Smooth muscle cell (in vitro differentiated cells): ENCODE data around the gene TIMM22. TPM values are rescaled to one million over a fixed set of nuclear protein-coding genes. Genes with fewer than 3 reads are reported as not detected.

Source experiments
- DNase-seq: peaks from one replicate; lab custom pipeline; 2025; ENCODE audit not compliant: unreplicated experiment; lab: John Stamatoyannopoulos, UW
- H2AFZ ChIP-seq: fragments of 200-600 bp; sonication (generic); 2 replicates; pipeline ENCODE4 v1.6.0; 2016; ENCODE audit warnings: antibody characterized with exemption, low read depth, mild to moderate bottlenecking
- H3F3A ChIP-seq: fragments of 200-600 bp; sonication (generic); 2 replicates; pipeline ENCODE4 v1.6.0; 2017; ENCODE audit warnings: antibody characterized with exemption, low read depth
- H3K27ac ChIP-seq: fragments of 200-600 bp; sonication (generic); 2 replicates; pipeline ENCODE4 v1.5.1; 2016; ENCODE audit warnings: low read depth, mild to moderate bottlenecking
- H3K27me3 ChIP-seq: fragments of 200-600 bp; sonication (generic); 2 replicates; pipeline ENCODE4 v1.6.1; 2016; ENCODE audit warnings: low read depth, mild to moderate bottlenecking
- H3K36me3 ChIP-seq: fragments of 200-600 bp; sonication (generic); 2 replicates; pipeline ENCODE4 v1.5.1; 2016; ENCODE audit warnings: low read depth
- H3K4me1 ChIP-seq: fragments of 200-600 bp; sonication (generic); 2 replicates; pipeline ENCODE4 v1.5.1; 2016; ENCODE audit warnings: low read depth
- H3K4me2 ChIP-seq: fragments of 200-600 bp; sonication (generic); 2 replicates; pipeline ENCODE4 v1.6.0; 2016; ENCODE audit warnings: mild to moderate bottlenecking
- H3K4me3 ChIP-seq: fragments of 200-600 bp; sonication (generic); 2 replicates; pipeline ENCODE4 v1.5.1; 2016; ENCODE audit warnings: mild to moderate bottlenecking
- H3K79me2 ChIP-seq: fragments of 200-600 bp; sonication (generic); 2 replicates; pipeline ENCODE4 v1.6.0; 2016; ENCODE audit warnings: low read depth, mild to moderate bottlenecking
- H3K9ac ChIP-seq: fragments of 200-600 bp; sonication (generic); 2 replicates; pipeline ENCODE4 v1.6.0; 2016; ENCODE audit warnings: low read depth
- H3K9me3 ChIP-seq: fragments of 200-600 bp; sonication (generic); replicated peaks from 2 replicates; pipeline ENCODE4 v1.5.1; 2016; ENCODE audit warnings: low read depth
- H4K20me1 ChIP-seq: fragments of 200-600 bp; sonication (generic); 2 replicates; pipeline ENCODE4 v1.6.0; 2016; ENCODE audit warnings: low read depth
- WGBS: methylation state at CpG from one replicate; pipeline ENCODE4 v1.1.7; 2016; ENCODE audit warnings: low lambda C conversion rate; 5-methylcytosine and 5-hydroxymethylcytosine counted together
- polyA plus RNA-seq: library from polyadenylated mRNA; unstranded; fragments of >200 nt; fragmentation: Nextera tagmentation; extraction: Ambion mirVana; gene quantifications from 2 replicates; pipeline ENCODE4 v1.2.1, GENCODE V29; 2016
- total RNA-seq: library from RNA; depleted of rRNA; stranded (reverse); fragments of >200 nt; gene quantifications from 2 replicates; pipeline ENCODE4 v1.2.3, GENCODE V29; 2014
- TF ChIP-seq, protein P1 (sequence below): fragments of 200-600 bp; sonication (generic); IDR thresholded peaks from 2 replicates; pipeline ENCODE4 v1.5.1; 2017; ENCODE audit warnings: borderline replicate concordance, mild to moderate bottlenecking, antibody characterized with exemption; ENCODE audit not compliant: insufficient read depth, poor library complexity, severe bottlenecking

The TIMM22 gene
- total and polyA plus RNA-seq, 2 experiments from 2014 or later: 13.7 to 24.0 TPM

DNA sequence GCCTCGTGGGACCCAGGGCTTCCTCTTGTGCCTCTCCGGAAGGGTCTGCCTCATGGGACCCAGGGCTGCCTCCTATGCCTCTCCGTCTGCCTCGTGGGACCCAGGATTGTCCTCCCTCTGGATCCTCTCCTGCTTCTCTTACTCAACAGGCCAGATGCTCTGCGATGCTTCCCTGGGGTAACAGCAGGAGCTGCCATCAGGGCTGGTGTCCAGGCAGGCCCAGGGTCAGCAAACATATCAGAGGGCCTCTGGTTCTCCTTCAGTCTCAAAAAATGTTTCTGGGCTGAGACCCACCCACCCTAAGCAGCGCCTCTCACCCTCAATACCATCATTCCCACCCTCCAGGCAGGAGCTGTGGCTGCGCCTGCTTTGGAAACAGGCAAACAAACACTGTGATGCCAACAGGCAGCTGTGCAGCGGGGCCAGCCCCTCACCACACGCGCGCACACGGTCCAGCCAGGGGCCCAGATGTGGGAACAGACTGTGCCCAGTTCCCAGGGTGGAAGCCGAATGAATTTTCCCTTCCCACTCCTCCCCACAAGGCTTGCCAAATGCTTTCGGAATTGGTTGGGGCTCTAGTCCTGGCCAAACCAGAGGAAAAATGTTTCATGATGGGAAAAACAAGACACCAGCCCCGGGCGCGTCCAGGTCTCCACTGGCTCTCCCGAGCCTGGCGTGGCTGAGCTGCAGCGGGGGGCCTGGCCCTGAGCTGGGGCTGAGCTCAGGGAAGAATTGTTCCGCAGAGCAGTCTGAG lies 11.3 kb downstream of the TIMM22 start:
- Histone ChIP-seq H3K36me3 (no peaks in the 10 kb centered on the region), H3K4me2 (no peak overlapping the region), H3K27ac (no peak overlapping the region), H3F3A (peaks cover 7% of the 10 kb centered on the region), H4K20me1 (no peaks in the 10 kb centered on the region), H3K4me3 (no peak overlapping the region), H3K27me3 (no peaks in the 10 kb centered on the region), H3K4me1 (no peaks in the 10 kb centered on the region), H3K9ac (no peak overlapping the region), H3K79me2 (no peaks in the 10 kb centered on the region), H2AFZ (no peak overlapping the region), H3K9me3 (no peaks in the 10 kb centered on the region)
- WGBS: 97% methylated on average over 20 of the region's 21 CpGs
- TF ChIP-seq, protein P1, sequence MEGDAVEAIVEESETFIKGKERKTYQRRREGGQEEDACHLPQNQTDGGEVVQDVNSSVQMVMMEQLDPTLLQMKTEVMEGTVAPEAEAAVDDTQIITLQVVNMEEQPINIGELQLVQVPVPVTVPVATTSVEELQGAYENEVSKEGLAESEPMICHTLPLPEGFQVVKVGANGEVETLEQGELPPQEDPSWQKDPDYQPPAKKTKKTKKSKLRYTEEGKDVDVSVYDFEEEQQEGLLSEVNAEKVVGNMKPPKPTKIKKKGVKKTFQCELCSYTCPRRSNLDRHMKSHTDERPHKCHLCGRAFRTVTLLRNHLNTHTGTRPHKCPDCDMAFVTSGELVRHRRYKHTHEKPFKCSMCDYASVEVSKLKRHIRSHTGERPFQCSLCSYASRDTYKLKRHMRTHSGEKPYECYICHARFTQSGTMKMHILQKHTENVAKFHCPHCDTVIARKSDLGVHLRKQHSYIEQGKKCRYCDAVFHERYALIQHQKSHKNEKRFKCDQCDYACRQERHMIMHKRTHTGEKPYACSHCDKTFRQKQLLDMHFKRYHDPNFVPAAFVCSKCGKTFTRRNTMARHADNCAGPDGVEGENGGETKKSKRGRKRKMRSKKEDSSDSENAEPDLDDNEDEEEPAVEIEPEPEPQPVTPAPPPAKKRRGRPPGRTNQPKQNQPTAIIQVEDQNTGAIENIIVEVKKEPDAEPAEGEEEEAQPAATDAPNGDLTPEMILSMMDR: no peak
- no peak for DNase-seq

DNA sequence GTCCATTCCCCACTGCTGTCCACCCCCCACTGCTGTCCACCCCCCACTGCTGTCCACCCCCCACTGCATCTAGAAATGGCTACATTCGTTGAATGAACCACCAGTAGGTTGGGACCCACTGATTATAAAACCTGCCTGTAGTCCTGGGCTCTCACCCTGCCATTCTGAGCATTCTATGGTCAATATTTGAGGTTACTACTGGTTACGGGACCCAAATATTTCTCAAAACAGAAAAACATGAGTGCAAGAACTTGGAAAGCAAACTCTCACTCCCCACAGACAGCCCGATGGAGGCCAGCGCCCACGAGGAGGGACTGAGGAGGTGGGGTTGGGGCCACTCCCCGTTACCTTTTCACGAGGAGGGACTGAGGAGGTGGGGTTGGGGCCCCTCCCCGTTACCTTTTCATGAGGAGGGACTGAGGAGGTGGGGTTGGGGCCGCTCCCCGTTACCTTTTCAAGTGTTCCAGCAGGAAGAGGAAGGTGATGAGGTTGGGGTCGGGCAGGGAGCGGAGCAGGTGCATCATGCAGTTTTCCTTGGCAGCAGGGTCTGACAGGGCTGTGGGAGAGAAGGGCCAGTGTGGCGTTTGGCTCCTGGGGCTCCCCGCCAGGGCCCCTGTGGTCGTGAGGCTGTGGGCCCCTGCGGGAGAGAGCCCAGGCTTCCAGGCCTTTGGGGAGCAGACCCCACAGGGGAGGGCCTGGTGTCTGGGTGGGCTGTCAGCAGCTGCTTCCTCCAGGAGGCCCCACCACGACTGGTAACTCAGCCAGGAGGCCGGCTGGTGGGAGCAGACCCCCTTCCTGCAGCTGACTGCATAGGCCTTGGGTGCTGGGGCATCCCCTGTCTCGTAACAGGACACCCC lies 12.5 kb downstream of the TIMM22 start:
- no peak for DNase-seq
- Histone ChIP-seq H3K4me2 (no peak overlapping the region), H3F3A (no peaks in the 10 kb centered on the region), H3K36me3 (no peaks in the 10 kb centered on the region), H2AFZ (no peak overlapping the region), H3K4me1 (no peaks in the 10 kb centered on the region), H3K27ac (no peak overlapping the region), H3K9ac (no peak overlapping the region), H4K20me1 (no peaks in the 10 kb centered on the region), H3K4me3 (no peak overlapping the region), H3K9me3 (no peaks in the 10 kb centered on the region), H3K79me2 (no peaks in the 10 kb centered on the region), H3K27me3 (no peaks in the 10 kb centered on the region)
- TF ChIP-seq, protein P1: no peak
- 91% methylated on average over 19 of the region's 19 CpGs for WGBS

DNA sequence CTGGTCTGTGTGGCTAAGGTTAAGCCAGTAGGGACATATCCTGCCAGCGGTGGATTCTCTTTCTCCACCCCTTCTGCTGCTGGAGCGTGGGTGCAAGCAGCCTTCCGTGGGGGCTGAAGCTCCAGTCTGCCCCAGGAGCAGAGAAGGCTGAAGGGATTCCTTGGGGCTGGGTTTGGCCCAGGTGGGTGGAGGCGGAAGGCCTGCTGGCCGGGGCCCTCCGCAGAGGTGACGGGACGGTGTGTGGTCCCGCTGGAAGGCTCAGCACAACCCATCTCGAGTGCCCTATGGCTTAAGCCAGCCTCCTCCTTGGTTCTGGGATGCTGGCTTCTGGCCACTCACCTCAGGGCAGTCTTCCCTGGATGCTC lies 13.1 kb downstream of the TIMM22 start:
- Histone ChIP-seq H3K36me3 (no peaks in the 10 kb centered on the region), H3K27me3 (no peaks in the 10 kb centered on the region), H3F3A (no peaks in the 10 kb centered on the region), H3K4me1 (no peaks in the 10 kb centered on the region), H3K4me2 (no peak overlapping the region), H3K9ac (no peak overlapping the region), H3K9me3 (no peaks in the 10 kb centered on the region), H3K4me3 (no peak overlapping the region), H4K20me1 (no peaks in the 10 kb centered on the region), H3K27ac (no peak overlapping the region), H2AFZ (no peak overlapping the region), H3K79me2 (no peaks in the 10 kb centered on the region)
- WGBS: 93% methylated on average over 10 of the region's 10 CpGs
- TF ChIP-seq, protein P1: no peak
- no peak for DNase-seq
